HG03045 (cell line): ENCODE measurements around the gene NEB.
A peak's percentile ranks its signal among the peaks of the same experiment; 100 is the strongest.
"Not testable (repeated sequence)": the region's sequence is repeated elsewhere in the genome, so short reads cannot be mapped to it uniquely, and the experiment has no call there.

ENCODE experiments used
- ATAC-seq: cut with Tn5 transposase; IDR thresholded peaks from one replicate; pipeline ENCODE4 v1.9.1; 2021; ENCODE audit warnings: mild to moderate bottlenecking, moderate library complexity; ENCODE audit not compliant: unreplicated experiment

Gene NEB

GRCh38 chr2:151654891-151655290 lies 79.4 kb downstream of the NEB start:
- no peak for ATAC-seq

DNA sequence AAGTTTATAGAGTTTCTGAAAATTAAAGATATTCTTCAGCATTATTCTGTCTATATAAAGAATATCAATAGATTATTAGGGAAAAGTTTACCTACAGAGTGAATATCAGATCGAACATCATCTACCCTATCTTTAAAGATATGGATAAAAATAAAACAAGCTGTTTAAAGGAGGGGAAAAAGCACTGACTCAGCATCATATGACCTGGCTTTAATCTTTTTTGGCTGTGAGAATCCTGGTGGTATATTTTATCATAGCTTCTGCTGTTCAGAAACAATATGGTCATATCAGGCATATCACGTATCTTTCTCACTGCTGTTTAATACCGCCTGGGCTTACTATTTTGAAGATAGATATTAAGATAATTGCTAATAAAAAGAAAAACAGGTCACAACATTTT lies 80.2 kb downstream of the NEB start:
- ATAC-seq, result no peak

- ATAC-seq, result no peak
Observed at GRCh38 chr2:151651274-151651673, 83.0 kb downstream of the NEB start.

GRCh38 chr2:151650456-151650855 lies 83.8 kb downstream of the NEB start:
- ATAC-seq, result no peak

DNA sequence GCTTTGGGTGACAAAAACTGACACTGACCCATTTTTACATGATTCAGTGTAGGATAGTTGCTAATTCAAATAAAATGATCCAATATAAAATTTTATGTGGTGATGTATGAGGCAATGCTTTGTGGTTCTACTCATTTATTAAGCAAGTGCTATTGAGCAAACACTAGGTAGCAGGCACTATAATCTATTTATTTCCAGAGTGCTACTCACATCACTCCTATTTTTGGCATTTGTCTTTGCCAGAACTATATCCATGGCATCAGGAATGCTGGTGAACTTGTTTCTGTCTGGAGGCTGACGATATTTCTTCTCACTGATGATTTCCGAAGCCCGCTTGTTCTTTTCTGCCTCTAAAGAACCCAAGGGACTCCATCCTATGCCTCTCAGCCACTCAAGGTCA lies 84.3 kb downstream of the NEB start:
- no peak for ATAC-seq

- no peak for ATAC-seq
Observed at GRCh38 chr2:151649400-151649799, 84.9 kb downstream of the NEB start.

- not testable (repeated sequence) for ATAC-seq
Observed at GRCh38 chr2:151646512-151646911, 87.8 kb downstream of the NEB start.

GRCh38 chr2:151644580-151644979 lies 89.7 kb downstream of the NEB start:
- ATAC-seq, result no peak

GRCh38 chr2:151641895-151642294 lies 92.4 kb downstream of the NEB start:
- ATAC-seq, result not testable (repeated sequence)

DNA sequence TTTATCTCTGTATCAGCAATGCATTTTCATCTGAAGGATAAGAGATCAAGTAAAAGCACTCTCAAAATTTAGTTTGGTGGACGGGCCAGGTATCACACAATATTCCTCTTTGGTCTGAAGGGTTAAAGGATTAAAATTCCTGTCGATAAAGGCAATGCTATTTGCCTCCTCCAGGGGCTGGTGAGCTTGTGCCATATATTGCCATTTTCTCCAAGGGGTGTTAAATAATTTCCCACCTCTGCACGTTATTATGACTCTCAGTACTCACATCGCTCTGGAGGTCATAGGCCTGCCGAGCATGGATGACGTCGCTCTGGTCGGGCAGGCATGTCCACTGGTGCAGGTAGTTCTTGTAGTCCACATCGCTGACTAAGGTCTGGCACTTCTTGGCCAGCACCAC lies 94.2 kb downstream of the NEB start:
- no peak for ATAC-seq

DNA sequence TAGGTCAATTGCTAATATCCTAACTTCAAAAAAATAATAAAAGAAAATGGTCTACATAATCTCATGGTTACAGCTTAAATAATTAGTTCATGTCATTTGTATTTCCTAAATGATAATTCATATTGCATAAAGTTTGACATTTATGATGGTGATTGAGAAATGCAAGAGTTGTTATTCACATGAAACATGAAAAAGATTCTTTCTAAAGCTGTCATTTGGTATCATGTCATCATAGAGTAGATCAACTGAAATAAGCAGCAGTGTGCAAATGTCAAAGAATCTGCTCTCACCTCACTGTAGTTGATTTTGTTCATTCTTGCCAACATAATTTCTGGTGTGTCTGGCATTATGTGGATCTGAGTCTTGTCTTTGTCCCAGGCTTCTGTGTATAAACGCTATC lies 95.3 kb downstream of the NEB start:
- no peak for ATAC-seq

- peak; percentile 50 for ATAC-seq
Observed at GRCh38 chr2:151638191-151638933, 95.9 kb downstream of the NEB start.

- peak; percentile 50 for ATAC-seq
Observed at GRCh38 chr2:151637271-151637781, 97.0 kb downstream of the NEB start.

DNA sequence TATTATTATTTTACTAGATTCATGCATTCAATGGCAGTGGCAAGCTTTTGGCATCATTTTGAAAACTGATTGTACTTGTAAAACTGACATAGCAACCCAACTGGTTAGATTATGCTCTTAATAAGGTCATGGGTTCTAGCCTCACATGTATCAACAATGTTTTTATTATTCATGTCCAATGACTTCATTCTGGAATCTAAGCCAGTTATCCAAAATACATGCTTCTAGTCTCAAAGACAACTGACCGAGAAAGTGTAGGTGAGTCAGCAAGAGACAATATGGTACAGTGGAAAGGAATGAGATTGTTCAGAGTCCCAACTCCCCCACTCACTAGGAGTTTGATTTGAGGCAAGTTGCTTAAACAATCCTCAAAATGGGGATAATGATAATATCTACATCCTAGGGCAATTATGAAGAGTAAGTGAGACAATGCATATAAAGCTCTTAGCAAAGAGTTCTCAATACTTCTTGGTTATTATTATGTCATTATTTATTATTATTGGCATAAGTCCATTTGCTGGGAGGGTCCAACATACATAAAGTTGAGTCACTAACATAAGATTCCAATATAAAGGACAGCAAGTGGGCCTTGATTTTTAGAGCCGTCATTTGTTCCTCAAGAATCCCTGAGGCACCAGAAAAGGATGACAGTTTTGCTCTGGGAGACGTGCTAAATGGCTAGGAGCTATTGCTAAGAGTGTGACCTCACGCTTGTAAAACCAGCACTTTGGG lies 99.4 kb downstream of the NEB start:
- no peak for ATAC-seq

- ATAC-seq, result no peak
Observed at GRCh38 chr2:151632993-151633565, 101.2 kb downstream of the NEB start.

GRCh38 chr2:151630372-151630771 lies 103.9 kb downstream of the NEB start:
- no peak for ATAC-seq

DNA sequence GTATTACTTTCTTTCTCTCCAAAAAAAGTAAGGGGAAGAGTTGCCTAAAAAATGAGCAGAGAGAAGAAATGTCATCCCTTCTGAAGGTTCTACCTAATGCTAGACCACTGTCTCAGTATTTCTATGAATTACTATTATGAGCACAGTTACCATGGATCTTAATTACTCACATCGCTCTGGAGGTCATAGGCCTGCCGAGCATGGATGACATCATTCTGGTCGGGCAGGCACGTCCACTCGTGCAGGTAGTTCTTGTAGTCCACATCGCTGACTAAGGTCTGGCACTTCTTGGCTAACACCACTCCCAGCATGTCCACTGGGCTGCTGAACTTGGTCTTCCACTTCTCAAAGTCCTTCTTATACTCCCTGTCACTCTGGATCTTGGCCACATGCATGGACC lies 106.9 kb downstream of the NEB start:
- ATAC-seq, result no peak

DNA sequence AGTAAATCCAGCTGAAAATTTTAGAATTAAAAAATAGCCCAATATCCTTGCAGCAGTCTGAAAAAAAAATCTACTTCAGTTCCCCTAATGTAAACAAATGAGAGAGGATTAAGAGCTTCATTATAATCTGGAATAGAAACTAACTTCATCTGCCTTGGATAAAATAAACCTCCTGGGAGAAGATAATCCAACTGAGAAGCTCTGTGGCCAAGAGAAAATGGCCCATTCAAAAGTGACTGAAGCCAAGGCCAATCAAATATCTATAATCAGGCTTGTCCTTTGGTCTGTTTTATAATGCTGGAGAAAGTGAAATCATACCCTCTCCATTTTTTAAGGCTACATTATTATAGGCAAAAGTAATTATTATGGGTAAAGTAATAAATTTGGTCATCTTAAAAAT lies 110.0 kb downstream of the NEB start:
- no peak for ATAC-seq

- no peak for ATAC-seq
Observed at GRCh38 chr2:151623631-151624030, 110.6 kb downstream of the NEB start.

- no peak for ATAC-seq
Observed at GRCh38 chr2:151620761-151621160, 113.5 kb downstream of the NEB start.

DNA sequence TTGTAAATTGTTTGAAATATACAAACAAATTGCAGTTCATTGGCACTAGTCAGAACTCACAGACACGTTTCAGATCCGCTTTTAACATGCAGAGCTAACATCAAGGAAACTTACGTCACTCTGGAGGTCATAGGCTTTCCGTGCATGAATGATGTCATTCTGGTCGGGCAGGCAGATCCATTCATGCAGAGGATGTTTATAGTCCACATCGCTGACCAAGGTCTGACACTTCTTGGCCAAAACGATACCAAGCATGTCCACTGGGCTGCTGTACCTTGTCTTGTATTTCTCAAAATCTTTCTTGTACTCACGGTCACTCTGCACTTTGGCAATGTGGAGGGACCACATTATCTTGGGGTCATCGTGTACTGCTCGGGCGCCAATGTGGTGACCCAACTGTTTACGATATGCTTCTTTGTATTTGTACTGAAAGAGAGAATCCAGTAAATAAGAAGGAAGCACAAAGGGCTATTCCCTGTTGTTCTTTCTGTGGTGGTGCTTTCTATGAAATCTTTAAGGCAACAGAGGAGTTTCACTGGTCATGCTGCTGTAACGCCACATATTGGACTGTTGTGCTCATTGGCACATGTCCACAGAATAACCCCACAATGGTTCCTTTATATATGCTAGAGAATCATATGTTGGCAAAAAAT lies 114.8 kb downstream of the NEB start:
- ATAC-seq, result no peak
